ENCODE results near the gene LTBP3.

Gene LTBP3

DNA sequence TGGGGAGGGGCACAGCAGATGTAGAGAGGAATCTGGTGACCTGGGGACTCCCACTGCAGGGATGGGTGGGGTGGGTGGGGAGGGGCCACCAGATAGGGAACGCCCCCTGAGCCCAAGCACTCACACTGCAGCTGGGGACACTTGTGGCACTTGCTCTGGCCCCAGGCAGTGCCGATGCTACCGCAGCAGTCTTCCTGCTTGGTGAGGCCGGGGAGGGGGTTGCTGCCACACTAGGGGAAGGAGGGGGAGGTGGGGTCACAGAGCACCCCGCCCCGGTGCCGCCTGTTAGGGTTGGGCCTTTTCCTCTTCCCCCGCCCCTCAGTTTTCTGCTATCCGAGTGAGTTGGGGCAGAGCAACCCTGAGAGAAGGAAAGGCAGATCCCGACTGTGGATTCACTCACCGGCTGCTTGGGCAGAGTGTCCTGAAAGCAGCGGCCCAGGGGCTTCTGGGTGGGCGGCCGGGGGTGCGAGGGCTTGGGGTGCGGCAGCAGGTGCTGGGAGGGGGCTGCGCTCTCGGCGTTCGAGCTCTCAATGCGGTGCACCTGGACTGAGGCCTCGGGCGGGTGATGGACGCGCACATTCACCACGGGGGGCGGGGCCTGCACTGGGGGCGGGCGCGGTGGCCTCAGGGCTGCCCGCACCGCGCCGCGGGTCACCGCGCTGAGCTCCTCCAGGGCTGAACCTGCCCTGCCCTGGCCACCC lies 4.7 kb downstream of the LTBP3 start:
- peak; percentile 99 for DNase-seq (ENCODE audit: low read depth)

DNA sequence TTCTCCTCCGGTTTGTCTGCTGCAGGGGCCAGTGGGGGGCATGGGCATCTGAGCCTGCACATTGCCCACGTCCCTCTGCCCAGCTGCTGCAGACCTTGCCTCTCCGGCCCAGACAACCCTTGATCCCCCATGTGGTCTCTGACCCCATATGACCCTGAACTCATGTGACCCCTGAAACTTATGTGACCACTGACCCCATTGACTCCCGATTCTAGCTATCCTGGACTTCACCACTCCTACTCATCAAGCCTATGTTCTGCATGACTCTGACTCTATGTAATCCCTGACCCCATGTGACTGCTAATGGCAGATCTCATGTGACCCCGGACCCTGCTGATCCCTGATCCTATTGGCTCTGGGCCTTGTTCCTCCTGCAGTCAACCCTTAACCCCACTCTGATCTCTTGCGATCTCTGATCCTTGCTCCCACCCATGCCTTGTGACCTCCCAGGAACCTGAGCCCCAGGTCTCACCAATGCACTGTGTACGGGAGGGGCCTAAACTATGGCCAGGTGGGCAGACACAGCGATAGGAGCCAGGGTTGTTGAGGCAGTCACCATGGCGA lies 5.7 kb downstream of the LTBP3 start:
- no peak for DNase-seq (ENCODE audit: low read depth)

DNA sequence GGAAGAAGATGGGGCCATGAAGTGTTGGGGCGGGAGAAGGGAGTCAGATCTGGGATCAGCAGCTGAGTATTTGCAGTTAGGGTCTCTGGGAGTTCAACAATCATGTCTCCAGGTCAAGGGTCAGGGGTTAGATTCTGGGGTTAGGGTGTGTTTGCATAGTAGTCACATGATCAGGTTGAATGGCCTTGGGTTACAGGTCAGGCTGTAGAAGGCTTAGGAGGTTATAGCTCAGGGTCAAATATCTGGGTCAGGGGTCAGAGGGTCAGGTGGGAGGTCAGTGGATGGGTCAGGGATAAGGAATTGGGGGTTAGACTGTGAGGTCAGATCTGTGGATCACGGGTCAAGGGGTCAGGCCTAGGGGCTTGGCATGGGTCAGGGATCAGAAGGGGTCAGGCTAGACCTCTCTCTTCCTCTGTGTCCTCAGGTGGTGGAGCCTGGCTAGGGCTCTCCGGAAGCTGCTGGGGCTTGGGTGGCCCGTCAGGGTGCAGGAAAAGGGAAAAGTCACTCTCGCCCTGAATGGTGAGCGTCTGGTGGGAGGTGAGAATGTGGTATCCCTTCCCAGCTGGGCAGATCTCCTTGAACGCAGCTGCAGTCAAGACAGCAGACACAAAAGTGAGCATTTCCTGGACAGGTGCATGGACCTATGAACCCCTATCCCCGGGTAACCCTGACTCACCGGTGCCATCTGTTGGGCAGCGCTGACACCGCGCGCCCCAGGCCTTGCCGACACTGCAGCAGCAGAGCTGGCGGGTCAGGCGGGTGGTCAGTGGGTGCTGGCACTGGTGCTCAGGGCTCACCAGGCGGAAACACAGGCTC lies 6.4 kb downstream of the LTBP3 start:
- no peak for DNase-seq (ENCODE audit: low read depth)

DNA sequence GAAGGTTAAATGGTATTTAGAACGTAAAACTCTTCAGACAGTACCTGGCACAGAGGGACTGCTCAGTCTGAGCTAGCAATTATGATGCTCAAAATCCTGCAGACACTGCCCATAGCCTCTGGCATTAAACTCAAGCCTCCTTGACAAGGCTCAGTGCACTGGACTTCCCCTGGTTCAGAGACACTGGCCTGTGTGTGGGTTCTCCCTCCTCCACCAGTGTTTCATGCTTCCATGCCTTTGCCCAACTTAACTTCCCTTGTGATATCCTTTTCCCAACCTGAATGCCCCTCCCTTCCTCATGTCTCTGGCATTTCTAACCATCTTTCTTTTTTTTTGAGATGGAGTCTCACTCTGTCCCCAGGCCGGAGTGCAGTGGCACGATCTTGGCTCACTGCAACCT lies 9.1 kb downstream of the LTBP3 start:
- no peak for DNase-seq (ENCODE audit: low read depth)

DNA sequence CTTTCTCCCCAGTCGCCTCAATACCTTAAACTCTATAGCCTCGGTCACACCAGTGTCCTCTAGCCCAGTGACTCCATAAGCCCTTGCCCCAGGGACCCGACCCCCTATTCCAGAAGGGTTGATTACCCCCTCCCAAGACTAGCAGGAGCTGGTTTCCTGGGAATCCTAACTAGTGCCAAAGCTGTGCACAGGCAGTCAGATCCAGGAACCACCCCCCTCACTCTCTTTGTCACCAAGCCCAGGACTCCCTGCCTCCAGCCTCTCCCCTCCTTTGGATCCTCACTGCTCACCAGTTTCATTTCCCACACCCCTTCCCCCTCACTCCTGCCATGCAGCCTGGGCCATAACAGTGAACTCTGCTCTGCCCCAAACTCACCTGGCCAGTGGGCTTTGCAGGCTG lies 9.8 kb downstream of the LTBP3 start:
- no peak for DNase-seq (ENCODE audit: low read depth)

DNA sequence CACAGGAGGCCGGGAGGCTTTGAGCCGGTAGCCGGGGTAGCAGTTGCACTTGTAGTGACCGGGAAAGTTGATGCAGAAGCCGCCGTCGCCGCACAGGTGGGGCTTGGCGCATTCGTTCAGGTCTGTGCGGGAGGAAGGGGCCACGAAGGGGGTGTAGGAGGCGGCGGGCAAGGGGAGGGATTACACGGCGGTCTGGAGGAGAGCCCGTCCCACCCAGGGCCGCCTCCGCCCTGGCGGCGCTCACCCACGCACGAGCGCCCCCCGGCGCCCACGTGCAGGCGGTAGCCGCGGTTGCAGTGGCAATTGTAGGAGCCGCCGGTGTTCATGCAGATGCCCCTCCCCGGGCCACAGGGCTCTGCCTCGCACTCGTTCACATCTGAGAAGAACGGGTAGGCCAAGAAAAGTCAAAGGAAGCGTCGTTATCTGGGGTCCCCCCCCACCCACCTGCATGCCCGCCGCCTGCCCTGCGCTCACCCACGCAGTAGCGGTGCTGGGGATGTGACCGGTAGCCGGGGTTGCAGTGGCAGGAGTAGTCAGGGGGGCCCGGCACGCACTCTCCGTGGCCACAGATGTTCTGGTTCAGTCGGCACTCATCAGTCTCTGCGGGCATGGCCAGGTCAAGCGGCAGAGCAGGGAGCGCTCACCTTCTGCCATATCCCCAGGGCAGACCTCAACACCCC lies 10.6 kb downstream of the LTBP3 start:
- DNase-seq (ENCODE audit: low read depth): no peak

DNA sequence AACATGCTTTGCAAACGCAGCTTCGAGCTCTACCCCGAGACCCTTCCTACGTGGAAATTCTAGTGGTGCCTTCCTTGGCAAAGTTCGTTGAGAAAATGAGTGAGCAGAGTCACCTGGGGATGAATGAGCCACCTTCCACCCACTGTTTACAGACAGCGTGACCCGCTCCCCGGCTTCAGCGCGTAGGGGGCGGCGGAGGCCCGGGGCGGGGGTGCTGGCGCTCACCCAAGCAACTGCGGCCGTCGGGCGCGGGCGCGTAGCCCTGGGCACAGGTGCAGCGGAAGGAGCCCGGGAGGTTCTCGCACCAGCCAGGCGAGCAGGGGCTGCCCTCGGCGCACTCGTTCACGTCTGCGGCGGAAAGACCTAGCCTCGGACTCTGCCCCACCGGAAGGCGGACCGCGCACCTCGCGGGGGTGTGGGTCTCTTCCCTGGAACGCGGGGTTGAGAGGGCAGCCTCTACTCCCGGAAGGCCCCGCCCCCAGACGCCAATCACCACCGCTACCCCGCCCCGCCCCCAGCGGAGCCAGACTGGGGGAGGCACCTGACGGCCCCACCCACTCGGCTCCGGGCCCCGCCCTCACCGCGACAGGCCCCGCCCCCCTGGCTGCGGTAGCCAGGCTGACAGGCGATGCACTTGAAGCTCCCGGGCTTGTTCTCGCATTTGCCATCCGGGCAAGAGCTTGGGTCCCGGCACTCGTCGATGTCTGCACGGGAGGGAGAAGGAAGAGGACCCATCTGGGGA lies 11.8 kb downstream of the LTBP3 start:
- peak; percentile 92 for DNase-seq (ENCODE audit: low read depth)

DNA sequence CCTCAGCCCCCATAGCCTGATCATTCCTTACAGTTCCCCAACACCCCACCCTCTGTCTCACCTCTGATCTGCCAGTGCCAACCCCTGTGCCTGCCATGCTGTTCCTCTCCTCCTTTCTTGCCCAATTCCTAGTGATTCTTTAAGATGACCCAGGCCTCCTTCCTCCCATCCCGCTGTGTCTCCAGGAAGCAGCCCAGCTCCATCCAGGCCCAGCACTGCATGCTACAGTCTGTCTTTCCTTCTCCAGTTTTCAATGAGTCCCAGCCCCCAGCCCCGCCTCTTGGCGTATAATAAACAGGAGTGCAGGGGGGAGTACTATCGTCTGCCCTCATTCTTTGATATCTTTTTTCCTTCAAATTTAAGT lies 12.3 kb downstream of the LTBP3 start:
- DNase-seq (ENCODE audit: low read depth): no peak

DNA sequence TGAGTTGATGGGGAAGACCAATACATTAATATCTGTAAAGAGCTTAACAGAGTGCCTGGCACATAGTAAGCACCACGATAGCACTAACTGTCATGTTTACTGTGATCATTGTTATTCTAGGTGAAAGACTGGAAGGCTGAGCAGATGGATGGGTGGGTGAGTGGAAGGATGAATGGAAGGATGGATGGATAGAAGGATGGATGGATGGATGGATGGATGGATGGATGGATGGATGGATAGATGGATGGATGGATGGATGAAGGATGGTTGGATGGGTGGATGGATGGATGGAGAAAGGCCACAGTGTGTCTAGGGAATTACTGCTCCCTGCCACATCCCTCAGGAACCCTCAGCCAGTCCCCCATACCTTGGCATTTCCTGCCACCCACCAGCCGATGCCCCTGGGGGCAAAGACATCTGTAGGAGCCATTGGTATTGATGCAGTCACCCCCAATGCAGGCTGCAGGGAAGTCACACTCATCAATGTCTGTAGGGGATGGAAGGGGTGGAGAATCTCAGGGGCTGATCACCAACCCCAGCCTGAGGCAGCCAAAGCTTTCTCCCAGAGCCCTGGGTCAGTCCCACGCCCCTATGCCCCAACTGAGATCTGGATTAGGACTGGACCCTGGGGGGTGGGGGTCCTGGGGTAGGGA lies 15.3 kb downstream of the LTBP3 start:
- no peak for DNase-seq (ENCODE audit: low read depth)

DNA sequence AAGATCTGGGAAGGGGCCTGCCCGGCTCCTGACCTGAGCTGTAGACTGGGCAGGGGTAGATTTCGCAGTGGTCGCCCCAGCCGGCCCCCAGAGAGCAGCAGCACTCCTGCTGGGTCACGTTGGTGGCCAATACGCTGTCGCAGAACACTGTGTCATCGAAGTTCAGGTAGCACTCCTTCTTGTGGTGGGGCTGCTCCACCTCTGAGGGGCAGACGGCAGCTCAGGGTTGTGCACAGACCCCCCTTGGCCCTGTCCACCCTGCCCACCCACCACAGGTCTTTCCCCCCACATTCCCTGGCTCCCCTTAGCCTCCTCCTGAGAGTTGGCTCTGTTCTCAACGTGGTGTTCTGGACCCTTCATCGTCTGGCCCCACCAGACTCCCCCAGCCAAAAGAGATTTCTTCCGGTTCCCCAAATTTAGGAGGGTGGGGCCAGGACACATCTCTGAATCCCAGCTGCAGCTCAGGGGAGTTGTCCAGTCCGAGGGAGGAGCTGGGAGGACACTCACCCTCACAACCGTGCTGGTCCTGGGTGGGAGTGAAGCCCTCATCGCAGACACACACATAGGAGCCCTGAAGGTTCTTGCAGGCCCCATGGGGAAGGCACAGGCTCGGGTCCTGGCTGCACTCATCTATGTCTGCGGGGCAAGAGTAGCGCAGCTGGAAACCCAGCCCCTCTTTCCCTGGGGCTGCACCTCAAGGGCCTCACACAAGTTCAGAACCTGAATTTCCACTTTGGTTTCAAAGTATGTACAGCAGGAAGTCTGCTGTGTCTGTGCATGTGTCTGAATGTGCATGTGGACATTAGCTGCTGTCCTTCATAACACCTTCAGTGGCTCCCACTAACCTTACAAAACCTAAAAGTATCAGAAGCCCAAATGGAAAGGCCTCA lies 16.8 kb downstream of the LTBP3 start:
- DNase-seq (ENCODE audit: low read depth): no peak

DNA sequence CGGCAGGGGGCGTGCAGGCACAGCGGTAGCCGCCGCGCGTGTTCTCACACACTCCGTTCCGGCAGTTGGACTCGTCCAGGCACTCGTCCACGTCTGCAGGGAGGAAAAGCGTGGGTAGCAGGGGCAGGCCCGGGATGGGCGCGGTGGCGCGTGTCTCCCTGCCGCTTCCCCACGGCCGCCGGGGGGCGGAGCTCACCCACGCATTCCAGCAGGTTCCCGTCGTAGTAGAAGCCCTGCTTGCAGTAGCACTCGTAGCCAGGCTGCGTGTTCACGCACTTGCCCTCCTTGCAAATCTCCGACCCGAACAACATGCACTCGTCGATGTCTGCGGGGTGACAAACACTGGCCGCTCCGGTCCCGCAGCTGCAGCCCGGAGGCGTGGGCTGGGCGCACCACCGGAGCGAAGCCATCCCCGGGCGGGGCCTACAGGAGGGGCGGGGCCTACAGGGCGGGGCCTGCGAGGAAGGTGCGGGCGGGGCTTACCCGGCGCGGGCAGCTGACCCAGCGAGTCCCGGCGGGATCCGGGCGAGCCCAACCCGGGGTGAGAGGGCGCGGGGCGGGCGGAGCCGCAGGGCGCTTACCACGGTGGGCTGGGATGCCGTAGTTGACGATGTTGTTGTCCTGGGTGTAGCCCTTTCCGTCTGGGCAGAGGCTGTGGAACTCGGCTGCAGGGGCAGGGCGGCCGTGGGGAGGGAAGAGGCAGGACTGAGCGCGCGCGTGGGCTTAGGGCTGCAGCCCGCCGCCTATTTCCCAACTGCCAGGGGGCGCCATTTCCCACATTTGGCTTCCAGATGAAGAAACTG lies 17.7 kb downstream of the LTBP3 start:
- peak; percentile 79 for DNase-seq (ENCODE audit: low read depth)

DNA sequence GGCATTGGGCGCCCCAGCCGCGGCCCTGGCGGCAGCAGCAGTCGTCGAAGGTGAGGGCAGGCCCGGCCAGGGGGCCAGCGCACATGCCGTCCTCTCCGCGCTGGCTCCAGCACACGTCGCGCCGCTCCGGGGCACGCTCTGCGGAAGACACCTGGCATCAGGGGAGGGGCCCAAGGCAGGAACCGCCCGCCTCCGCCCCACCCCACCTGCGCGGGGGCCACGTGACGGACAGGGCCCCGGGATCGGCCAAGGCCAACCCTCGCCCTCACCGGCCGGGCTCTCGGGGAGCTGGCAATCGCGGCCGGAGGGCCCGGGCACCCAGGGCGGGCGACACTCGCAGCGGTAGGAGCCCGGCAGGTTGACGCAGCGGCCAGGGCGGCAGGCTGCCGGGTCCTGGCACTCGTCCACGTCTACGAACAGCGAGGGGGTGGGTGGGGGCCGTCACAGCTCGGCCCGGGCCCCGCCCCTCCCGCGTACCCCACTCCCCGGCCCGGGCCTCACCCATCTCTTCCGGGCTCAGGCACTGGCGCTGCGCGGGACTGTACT lies 18.3 kb downstream of the LTBP3 start:
- no peak for DNase-seq (ENCODE audit: low read depth)

DNA sequence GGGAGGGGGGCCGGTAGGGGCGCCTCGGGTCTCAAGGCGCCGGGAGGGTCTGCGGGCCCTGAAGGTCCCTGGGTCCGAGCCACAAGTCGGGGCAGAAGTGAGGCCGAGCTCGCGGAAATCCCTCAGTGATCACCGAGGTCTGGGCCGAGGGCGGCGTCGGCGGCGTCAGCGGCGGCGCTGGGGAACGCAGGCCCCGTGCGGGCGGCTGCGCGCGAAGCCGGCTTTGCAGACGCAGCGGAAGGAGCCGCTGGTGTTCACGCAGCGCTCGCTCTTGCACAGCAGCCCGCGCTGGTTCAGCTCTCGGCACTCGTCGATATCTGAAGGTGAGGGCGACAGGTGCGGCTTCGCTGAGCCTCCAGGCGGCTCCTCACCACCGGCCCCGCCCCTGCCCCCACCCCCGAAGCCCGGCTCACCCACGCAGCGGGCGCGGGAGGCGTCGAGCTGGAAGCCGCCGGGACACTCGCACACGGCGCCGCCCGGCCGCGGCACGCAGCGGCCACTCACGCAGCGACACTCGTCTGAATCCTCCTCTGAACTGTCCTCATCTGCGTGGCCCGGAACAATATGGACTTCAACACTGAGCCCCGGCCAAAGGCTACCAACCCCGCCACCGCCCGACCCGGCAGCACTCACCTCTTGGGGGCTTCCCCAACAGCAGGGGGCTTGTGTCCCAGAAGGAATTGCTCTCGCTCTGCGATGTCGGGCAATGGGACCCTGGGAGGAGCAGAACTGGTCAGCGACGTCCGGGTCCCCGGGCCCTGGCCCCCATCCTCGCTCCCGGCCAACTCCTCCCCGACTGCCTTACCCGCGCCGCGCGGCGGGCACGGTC lies 19.0 kb downstream of the LTBP3 start:
- no peak for DNase-seq (ENCODE audit: low read depth)

DNA sequence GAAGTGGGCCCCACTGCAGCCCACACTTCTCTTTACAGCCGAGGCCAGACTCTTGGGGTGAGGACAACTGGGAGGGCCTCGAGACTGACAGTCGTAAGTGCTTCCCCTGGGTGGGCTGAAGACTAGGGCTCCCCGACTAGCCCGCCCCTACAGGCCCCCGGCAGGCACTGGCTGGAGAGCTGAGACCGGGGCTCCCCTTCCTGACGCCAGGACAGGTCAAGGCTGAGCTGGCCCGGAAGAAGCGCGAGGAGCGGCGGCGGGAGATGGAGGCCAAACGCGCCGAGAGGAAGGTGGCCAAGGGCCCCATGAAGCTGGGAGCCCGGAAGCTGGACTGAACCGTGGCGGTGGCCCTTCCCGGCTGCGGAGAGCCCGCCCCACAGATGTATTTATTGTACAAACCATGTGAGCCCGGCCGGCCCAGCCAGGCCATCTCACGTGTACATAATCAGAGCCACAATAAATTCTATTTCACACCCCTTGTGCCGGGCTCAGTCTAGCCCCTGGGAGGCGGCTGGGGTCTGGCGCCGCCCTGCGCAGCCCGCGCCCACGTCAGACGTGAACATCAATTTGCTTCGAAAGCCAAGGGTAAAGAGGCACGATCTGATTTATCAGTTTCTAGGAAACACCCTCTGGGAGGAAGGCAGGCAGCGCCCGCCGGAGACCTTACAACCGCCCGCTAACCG lies 19.8 kb downstream of the LTBP3 start:
- no peak for DNase-seq (ENCODE audit: low read depth)

DNA sequence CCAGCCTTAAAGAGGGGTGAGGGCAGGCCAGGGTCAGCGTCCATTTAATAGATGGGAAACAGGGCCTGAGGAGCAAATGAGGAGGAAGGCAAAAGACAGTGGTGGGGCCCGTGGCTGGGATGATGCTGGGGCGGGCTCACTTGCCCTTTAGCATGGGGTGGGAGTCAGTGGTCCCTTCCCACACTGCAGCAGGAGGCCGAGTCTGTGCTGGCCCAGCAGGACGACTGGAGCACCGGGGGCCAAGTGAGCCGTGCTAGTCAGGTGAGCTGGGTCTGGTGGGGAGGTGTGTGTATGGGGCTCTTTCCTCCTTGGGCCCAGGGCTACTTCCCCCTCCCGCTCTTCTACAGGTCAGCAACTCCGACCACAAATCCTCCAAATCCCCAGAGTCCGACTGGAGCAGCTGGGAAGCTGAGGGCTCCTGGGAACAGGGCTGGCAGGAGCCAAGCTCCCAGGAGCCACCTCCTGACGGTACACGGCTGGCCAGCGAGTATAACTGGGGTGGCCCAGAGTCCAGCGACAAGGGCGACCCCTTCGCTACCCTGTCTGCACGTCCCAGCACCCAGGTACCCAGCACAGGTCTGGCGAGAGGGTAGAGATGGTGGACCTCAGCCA lies 20.4 kb downstream of the LTBP3 start:
- no peak for DNase-seq (ENCODE audit: low read depth)

DNA sequence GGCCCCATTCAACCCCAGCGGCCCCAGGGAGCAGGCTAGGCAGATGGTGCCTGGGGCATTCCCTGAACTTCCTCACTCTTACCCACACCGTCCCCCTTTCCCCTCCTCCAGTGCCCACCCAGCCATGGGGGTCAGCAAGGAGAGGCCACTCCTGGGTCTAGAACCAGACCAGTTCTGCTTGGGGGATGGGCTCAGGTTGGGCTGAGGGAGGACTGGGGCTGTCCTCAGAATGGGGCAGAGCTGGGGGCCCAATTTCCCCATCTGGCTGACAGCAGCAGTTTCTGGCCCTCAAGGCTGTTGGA lies 20.9 kb downstream of the LTBP3 start:
- DNase-seq (ENCODE audit: low read depth): no peak

DNA sequence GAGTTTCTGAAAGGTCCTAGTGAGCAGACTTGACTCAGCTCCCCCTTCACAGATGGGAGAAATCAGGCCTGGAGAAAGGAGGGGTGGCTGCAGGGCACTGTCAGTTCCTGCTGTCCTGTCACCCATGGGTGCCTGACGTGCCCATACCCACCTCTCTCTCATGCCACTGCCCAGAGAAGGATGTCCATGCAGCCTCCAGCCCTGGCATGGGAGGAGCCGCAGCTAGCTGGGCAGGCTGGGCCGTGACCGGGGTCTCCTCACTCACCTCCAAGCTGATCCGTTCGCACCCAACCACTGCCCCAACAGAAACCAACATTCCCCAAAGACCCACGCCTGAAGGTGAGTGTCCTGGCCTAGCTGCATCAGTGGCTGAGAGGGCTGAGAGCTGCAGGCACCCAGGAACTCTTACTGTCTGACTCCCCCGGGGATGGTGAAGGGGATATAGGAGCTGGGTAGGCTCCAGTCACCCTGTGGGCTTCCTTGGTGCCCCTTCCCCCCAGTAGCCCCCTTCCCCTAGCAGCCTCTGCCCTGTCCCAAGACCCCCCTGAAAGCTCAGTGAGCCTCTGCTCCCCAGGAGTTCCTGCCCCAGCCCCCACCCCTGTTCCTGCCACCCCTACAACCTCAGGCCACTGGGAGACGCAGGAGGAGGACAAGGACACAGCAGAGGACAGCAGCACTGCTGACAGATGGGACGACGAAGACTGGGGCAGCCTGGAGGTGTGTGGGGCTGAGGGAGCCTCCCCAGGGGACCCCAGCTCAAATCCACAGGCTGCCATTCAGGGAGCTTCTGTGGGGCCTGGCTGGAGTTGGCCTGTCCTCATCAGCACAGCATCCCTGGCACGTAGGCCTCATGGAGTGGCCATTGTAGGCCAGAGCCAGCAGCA lies 21.5 kb downstream of the LTBP3 start:
- DNase-seq (ENCODE audit: low read depth): no peak
